ENCODE measurements around the gene PCDHA5.

PCDHA5 gene

GRCh38 chr5:140862441-140863295 is 41.3 kb downstream of the PCDHA5 start:
- DNase-seq (ENCODE audit: low spot score): no peak

- DNase-seq (ENCODE audit: low spot score): no peak
These were observed 47.5 kb downstream of the PCDHA5 start, which contains the start of gene PCDHA11 for GRCh38 chr5:140868721-140869554. Gene PCDHA11 (plus strand): TSS chr5:140868957. CDS start chr5:140869104, 147 bp downstream.

GRCh38 chr5:140869555-140869886 is 48.1 kb downstream of the PCDHA5 start:
- DNase-seq (ENCODE audit: low spot score): no peak

- no peak for DNase-seq (ENCODE audit: low spot score)
These were observed 49.1 kb downstream of the PCDHA5 start for GRCh38 chr5:140870221-140871201.

All from GM03348 (cell line).